ENCODE measurements around the gene KRTAP10-12.

KRTAP10-12 gene

DNA sequence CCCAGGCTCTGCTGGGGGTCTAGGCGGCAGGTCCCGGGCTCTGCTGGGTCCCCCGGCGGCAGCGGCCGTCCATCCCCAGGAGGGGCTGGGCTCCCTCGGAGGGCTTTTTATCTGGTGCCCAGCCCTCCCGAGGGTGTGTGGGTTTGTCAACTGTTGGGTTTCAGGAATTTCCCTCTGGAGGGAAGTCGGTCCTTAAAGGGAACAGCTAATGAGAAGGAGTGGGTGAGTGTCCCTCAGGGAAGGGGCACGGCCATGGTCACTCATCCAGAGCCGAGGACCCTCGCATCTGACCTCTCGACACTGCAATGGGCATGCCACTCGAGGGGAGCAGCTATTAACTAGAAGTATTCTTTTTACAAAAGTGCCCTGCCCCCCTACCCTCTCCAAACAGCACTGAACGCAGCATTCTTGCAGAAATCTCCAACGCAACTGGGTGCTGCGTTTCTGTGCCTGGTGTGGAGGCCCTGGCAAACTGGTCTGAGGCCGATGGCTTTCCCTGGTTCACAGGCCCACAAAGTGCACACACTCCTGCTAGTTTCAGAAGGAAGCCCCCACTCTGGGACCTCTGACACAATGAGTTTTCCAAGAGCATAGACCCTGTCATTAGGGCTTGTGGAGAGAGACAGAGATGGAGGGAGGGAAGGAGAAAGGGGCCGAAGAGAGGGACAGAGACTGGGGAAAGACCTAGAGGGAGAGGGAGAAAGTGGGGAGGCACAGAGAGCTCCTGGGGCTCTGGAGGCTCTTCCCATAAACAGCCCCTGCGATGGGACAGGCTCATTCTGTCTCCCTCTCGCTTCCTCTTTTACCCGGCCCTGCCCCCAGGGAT is 15.4 kb downstream of the KRTAP10-12 start:
- no peak for DNase-seq

GRCh38 chr21:44713130-44713529 is 16.2 kb downstream of the KRTAP10-12 start:
- no peak for DNase-seq

GRCh38 chr21:44713846-44714245 is 16.9 kb downstream of the KRTAP10-12 start:
- DNase-seq: no peak

GRCh38 chr21:44714905-44715304 is 17.9 kb downstream of the KRTAP10-12 start:
- DNase-seq: no peak

DNA sequence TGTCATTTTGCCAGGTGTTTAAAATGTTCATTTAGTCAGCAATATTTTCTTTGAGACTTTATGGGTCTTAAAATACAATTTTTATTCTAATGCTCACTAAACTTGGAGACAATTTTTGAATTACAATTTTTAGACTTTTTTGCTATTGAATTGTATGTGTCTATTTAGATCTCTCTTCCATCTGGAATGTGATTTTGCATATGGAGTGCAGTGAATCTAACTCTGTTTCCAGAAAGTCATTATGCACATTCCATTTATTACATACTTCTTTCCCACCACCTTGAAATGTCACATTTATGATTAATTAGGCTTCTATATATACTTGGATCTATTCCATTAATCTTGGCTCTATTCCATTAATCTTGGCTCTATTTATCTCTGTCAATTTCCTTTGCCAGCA is 20.0 kb downstream of the KRTAP10-12 start:
- no peak for DNase-seq

- DNase-seq: no peak
These were observed 21.1 kb downstream of the KRTAP10-12 start for GRCh38 chr21:44718093-44718492.

GRCh38 chr21:44718571-44718970 is 21.6 kb downstream of the KRTAP10-12 start:
- DNase-seq: no peak

DNA sequence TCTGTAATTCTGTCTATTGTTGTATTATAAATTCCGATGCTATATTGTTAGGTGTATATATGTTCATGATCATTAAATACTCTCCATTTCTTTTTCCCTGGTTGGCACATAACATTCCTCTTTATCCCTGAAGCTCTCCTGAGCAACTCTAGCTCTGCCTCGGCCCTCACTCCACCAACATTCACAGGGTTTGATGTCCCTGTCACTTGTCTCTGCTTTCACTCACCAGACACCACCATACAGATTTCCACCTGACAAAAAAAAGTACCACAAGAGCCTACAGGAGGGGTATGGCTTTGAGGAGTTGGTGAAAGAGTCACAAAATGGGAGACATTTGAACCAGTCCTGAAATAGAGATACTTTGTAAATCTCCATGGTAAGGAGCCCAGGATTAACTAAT is 23.2 kb downstream of the KRTAP10-12 start:
- DNase-seq: no peak

DNA sequence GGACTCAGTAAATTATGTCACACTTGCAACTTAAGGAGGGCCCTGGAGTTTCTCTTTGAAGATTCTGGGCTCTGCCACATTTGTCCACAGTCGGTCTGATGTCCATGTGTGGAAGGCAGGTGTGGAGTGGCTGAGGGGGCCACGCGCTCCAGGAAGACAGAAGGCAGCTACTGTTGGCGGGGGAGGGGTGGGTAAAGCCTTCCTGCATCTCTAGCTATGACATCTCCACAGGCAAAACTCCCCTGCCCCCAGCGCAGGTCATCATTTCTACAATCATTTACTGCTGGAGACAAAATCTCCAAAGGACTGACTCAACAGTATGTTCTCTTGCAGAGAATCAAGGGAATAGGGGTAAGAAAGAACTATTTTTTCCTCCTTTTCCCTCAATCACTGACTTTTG is 25.8 kb downstream of the KRTAP10-12 start:
- DNase-seq: no peak

- no peak for DNase-seq
These were observed 26.5 kb downstream of the KRTAP10-12 start for GRCh38 chr21:44723177-44724131.

DNA sequence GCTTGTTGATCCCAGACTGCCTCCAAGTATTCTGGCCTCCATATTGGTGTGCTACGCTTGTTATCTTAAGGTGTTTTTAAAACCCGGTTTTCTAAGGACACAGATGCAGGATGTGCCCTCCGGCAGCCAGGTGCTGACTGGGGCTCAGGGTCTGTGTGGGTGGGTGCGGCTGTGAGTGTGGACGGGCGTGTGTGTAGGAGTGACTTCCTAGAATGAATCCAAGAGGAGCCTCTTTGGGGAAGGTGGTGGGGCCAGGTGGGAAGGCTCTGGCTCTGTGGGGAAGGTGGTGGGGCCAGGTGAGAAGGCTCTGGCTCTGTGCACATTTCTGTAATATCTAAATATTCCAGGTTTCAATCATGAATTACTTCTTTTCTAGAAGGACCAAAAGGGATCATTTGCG is 27.2 kb downstream of the KRTAP10-12 start:
- no peak for DNase-seq

- no peak for DNase-seq
These were observed 28.0 kb downstream of the KRTAP10-12 start for GRCh38 chr21:44724926-44725325.

DNA sequence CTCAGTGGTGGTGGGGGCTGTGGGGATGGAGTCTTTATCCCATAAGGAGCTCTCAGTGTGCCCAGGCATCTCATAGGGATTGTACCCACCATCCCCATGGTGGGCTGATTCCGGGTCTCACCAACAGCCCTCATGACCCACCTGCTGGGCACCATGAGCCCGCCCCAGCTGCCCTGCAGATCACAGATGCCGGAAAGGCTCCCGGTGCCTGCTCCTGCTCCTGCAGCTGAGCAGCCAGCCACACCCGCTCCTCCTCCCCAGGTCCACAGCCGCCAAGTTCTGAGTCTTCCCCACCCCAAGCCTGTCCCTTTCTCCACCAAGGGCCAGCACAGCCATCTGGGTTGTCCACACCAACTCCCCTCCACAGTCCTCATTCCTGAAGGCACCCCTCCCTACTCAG is 29.9 kb downstream of the KRTAP10-12 start:
- DNase-seq: no peak

DNA sequence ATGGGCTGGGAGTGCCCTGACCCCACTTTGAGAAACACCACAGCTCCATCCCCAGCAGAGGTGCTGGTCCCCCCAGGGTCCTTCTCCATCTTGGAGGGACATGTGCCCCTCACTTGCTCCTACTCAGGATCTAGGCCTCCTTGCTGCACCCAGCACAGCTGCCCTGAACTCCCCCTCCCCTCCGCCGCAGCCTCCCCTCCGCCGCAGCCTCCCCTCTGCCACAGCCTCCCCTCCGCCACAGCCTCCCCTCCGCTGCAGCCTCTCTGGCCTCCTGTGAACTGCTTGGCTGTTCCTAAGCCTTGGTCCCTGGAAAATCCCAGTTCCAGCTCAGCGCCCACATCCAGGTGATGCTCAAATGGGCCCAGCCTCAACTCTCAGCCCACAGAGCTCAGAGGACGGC is 30.3 kb downstream of the KRTAP10-12 start:
- DNase-seq: no peak

GRCh38 chr21:44727757-44728156 is 30.8 kb downstream of the KRTAP10-12 start:
- DNase-seq: no peak

DNA sequence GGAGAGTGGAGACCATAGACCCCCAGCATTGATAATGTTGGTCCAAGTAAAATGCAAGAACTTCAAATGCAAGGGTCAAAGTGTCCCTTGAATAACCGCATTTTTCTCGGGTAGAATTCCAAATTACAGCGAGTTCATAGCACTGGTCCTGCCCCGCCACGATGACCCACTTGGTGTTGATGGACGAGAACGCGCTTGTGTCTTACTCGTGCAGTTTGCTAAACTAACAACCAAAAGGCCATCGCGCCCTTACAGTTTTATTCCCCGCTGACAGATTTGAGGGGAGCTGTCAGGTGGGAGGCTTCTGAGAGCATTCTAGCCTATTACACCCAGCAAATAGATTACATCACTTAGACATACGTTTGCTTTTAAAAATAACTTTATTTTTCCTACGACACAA is 31.7 kb downstream of the KRTAP10-12 start:
- DNase-seq: no peak

DNA sequence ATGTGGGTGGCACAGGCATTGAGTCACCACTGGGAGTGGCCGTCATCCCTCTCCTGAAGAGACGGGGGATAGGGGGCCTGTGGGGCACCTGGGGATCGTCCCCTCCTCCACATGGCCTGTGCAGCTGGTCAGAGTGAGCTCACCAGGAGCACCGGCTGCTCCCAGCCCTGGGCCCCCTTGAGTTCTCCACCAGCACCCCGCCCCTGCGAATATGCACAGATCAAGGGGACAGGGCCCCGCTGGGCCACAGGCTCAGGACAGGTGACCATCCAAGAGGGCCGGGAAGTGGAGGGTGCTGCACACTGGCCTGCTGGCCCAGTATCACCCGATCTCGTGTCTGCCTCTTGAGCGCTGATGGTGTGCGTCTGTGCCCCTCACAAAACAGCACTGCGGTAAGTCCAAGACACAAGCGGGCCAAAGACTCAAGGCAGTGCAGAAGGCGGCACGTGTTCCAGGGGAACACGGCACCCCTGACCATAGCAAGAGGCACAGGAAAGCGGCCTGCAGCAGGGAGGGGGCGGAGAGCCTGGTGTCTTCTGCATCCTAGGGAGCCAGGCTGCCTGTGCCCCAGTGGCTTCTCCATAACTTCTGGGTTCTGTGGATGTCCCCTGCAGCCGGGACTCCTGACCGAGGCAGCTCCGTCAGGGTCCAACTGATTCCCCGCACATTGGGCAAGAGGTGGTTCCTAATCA is 32.5 kb downstream of the KRTAP10-12 start:
- DNase-seq: no peak

DNA sequence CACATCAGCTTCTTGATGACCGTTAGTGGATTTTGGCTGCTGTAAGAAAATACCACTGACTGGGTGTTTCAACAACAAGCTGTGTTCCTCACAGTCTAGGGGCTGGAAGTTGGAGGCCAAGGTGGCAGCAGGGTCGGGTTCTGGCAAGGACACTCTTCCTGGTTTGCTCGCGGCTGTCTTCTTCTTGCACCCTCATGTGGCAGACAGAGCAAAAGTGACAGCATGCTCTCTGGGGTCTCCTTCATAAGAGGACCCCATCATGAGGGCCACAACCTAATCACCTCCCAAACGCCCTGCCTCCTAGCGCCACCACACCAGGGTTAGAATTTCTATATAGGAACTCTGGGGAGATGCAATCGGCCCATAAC is 33.0 kb downstream of the KRTAP10-12 start:
- DNase-seq: no peak

- no peak for DNase-seq
These were observed 34.1 kb downstream of the KRTAP10-12 start for GRCh38 chr21:44730951-44731579.

GRCh38 chr21:44732263-44732662 is 35.3 kb downstream of the KRTAP10-12 start:
- no peak for DNase-seq

GRCh38 chr21:44732956-44733355 is 36.0 kb downstream of the KRTAP10-12 start:
- no peak for DNase-seq

GRCh38 chr21:44734026-44734745 is 37.2 kb downstream of the KRTAP10-12 start:
- no peak for DNase-seq

Data from activated CD4-positive, alpha-beta T cell treated with anti-CD3 and anti-CD28 coated beads, Interleukin-2, amount 50 U/mL, for 48 hours (primary cell).